Vagina (tissue), 2 donors: Measurements from ENCODE around the gene KDM6A.

Experiments
- POLR2A ChIP-seq, 2 donors: fragments of 450-650 bp; IDR thresholded peaks; one replicate each; pipeline ENCODE4 v1.6.1; 2017; ENCODE audit warnings: antibody characterized with exemption in 2 of 2, mild to moderate bottlenecking in 2 of 2, moderate library complexity in 2 of 2
- POLR2AphosphoS5 ChIP-seq, 2 donors: sonication (generic); formaldehyde crosslinking; IDR thresholded peaks; one replicate each; pipeline ENCODE4 v1.9.0; 2017; ENCODE audit warnings: antibody characterized with exemption in 2 of 2, mild to moderate bottlenecking in 2 of 2, low read depth in 1 of 2; ENCODE audit not compliant: insufficient read depth in 1 of 2

- TF ChIP-seq POLR2A (IDR thresholded peaks at IDR 0.05): no peak
- TF ChIP-seq POLR2AphosphoS5 (IDR thresholded peaks at IDR 0.05; ENCODE audit: insufficient read depth in 1 of 2, low read depth in 1 of 2): no peak
Measured at GRCh38 chrX:45142185-45142584, 269.2 kb downstream of the KDM6A start.
